ENCODE data around the gene COLEC11.

- TF ChIP-seq, protein P1, sequence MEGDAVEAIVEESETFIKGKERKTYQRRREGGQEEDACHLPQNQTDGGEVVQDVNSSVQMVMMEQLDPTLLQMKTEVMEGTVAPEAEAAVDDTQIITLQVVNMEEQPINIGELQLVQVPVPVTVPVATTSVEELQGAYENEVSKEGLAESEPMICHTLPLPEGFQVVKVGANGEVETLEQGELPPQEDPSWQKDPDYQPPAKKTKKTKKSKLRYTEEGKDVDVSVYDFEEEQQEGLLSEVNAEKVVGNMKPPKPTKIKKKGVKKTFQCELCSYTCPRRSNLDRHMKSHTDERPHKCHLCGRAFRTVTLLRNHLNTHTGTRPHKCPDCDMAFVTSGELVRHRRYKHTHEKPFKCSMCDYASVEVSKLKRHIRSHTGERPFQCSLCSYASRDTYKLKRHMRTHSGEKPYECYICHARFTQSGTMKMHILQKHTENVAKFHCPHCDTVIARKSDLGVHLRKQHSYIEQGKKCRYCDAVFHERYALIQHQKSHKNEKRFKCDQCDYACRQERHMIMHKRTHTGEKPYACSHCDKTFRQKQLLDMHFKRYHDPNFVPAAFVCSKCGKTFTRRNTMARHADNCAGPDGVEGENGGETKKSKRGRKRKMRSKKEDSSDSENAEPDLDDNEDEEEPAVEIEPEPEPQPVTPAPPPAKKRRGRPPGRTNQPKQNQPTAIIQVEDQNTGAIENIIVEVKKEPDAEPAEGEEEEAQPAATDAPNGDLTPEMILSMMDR (tag by site-specific recombination; IDR thresholded peaks at IDR 0.05): no peak
- TF ChIP-seq ZNF274 (IDR thresholded peaks at IDR 0.05; ENCODE audit: low read length) (no peak), ZNF274 (tag by site-specific recombination; IDR thresholded peaks at IDR 0.05; ENCODE audit: borderline replicate concordance) (no peak), ZFP3 (tag by site-specific recombination; IDR thresholded peaks at IDR 0.05; ENCODE audit: low read depth) (no peak), ZNF112 (tag by site-specific recombination; IDR thresholded peaks at IDR 0.05) (no peak), ZBTB20 (tag by site-specific recombination; IDR thresholded peaks at IDR 0.05) (no peak), ZFP41 (tag by site-specific recombination; IDR thresholded peaks at IDR 0.05; ENCODE audit: borderline replicate concordance) (no peak), ZNF670 (tag by site-specific recombination; IDR thresholded peaks at IDR 0.05; ENCODE audit: low read depth) (no peak), REST (tag by site-specific recombination; IDR thresholded peaks at IDR 0.05) (no peak), SCRT2 (tag by site-specific recombination; IDR thresholded peaks at IDR 0.05) (no peak)
- TF ChIP-seq, protein P2, sequence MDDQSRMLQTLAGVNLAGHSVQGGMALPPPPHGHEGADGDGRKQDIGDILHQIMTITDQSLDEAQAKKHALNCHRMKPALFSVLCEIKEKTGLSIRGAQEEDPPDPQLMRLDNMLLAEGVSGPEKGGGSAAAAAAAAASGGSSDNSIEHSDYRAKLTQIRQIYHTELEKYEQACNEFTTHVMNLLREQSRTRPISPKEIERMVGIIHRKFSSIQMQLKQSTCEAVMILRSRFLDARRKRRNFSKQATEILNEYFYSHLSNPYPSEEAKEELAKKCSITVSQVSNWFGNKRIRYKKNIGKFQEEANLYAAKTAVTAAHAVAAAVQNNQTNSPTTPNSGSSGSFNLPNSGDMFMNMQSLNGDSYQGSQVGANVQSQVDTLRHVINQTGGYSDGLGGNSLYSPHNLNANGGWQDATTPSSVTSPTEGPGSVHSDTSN (CRISPR knock-in tag; IDR thresholded peaks at IDR 0.05): no peak
These were observed 7.9 kb upstream of the COLEC11 start for GRCh38 chr2:3587021-3587420.

Data from HEK293 (cell line).